Small intestine (tissue), 7 donors: ENCODE data around the gene RBM7. TPM values are rescaled to one million over a fixed set of nuclear protein-coding genes. Genes with fewer than 3 reads are reported as not detected.

Experiments
- DNase-seq, 2 donors: peaks; one replicate each; pipeline versions ENCODE4 v3.0.0 to v3.0.0-alpha.2; 2013
- FAIRE-seq: peaks from 2 replicates; lab custom pipeline; 2012; peaks lifted over from hg19 to GRCh38; lab: Jason Lieb, UNC
- H3K27ac ChIP-seq, 3 donors: one replicate each; pipeline ENCODE4 v1.5.1; 2013; ENCODE audit warnings: low read length in 2 of 3, mild to moderate bottlenecking in 2 of 3, control low read depth in 1 of 3, inconsistent platforms in 1 of 3, low read depth in 1 of 3, moderate library complexity in 1 of 3
- H3K27me3 ChIP-seq, 3 donors: one replicate each; pipeline ENCODE4 v1.6.1; 2013; ENCODE audit warnings: low read length in 3 of 3, inconsistent platforms in 1 of 3; ENCODE audit not compliant: control insufficient read depth in 3 of 3, insufficient read depth in 3 of 3
- H3K36me3 ChIP-seq, 3 donors: one replicate each; pipeline ENCODE4 v1.6.1; 2013; ENCODE audit warnings: low read length in 3 of 3, inconsistent platforms in 1 of 3, low read depth in 1 of 3, mild to moderate bottlenecking in 1 of 3, moderate library complexity in 1 of 3; ENCODE audit not compliant: control insufficient read depth in 3 of 3, insufficient read depth in 2 of 3
- H3K4me1 ChIP-seq, 3 donors: one replicate each; pipeline ENCODE4 v1.6.1; 2013; ENCODE audit warnings: low read length in 2 of 3, inconsistent platforms in 1 of 3, low read depth in 1 of 3, mild to moderate bottlenecking in 1 of 3, moderate library complexity in 1 of 3; ENCODE audit not compliant: control insufficient read depth in 3 of 3, insufficient read depth in 2 of 3
- H3K4me3 ChIP-seq, 3 donors: one replicate each; pipeline ENCODE4 v1.5.1; 2013; ENCODE audit warnings: low read length in 3 of 3, control low read depth in 1 of 3, inconsistent platforms in 1 of 3, low read depth in 1 of 3, mild to moderate bottlenecking in 1 of 3, moderate library complexity in 1 of 3
- H3K9me3 ChIP-seq, 2 donors: one replicate each; pipeline ENCODE4 v1.6.1; 2013; ENCODE audit warnings: low read depth in 1 of 2, low read length in 1 of 2; ENCODE audit not compliant: control insufficient read depth in 2 of 2, insufficient read depth in 1 of 2
- WGBS, 3 donors: extraction: QIAGEN DNeasy Blood & Tissue Kit; methylation state at CpG; one replicate each; pipeline ENCODE4 v1.1.7; 2013; 5-methylcytosine and 5-hydroxymethylcytosine counted together
- polyA plus RNA-seq, 4 donors: library from polyadenylated mRNA; stranded (reverse) in 3 of 4; unstranded in 1 of 4; fragments of 200-250 nt in 3 of 4; fragments of 120-200 nt in 1 of 4; gene quantifications; one replicate each; pipeline versions ENCODE4 v1.2.1 to v1.2.3, GENCODE V29; 2013
- donor health status: healthy with polysubstance abuse.
- donor health status: control.
- donor health status: control.
- donor health status: Bipolar disorder and iron deficiency.
- donor health status: healthy.

RBM7 gene
- polyA plus RNA-seq, 4 donors: 17.0 to 43.8 (median 21.1) TPM

DNA sequence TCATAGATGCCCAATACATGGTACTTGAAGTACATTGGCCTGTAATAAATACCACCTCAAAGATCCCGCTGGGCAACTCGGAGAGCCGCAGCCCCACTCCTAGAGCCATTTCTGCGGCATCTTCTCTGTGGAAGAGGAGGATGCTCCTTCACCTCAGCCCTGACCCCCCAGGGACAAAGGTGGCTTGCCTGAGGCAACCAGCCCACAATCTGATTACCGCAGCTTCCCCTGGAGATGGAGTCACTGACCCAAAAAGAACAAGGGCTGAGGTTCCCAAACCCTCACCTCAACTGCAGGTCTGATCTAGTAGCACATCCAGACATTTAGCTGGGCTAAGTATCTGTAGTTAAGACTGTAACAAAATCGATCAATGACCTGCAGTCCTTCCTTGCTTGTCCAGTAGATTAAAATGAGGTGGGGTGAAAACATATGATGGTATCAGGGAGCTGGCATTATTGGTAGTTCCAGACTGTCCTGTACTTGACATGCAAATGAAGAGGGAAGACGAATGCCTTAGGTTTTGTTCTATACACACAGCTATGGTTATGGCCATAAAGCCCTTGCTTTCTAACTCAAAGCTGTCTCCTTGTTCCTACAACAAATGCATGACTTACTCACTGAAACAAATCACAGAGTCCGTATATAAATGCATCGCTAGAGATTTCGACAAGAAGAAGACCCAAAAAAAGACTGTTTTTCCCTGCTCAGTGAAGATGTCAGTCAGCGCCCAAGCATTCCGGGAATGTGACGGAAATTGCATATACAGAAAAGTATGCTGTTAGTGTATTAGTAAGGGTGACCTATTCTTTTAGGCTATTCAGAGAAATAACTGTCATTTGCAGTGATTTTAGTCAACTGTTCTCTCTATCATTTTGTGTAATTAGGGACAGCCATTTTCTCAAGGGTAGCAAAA lies 33.9 kb upstream of the RBM7 start:
- FAIRE-seq: no peak
- WGBS, 3 donors: 73 to 85% (median 84%) methylated on average over 13 of the region's 13 CpGs

GRCh38 chr11:114367244-114367957 lies 33.1 kb upstream of the RBM7 start:
- no peaks in the 10 kb centered on the region for H3K9me3 ChIP-seq
- FAIRE-seq: no peak

More for the DNA sequence above, 33.9 kb upstream of the RBM7 start:
- Histone ChIP-seq H3K4me3 (no peak overlapping the region), H3K4me1 (no peaks in the 10 kb centered on the region), H3K9me3 (no peaks in the 10 kb centered on the region), H3K27ac (no peak overlapping the region), H3K27me3 (no peaks in the 10 kb centered on the region), H3K36me3 (no peaks in the 10 kb centered on the region)
- no peak for DNase-seq

DNA sequence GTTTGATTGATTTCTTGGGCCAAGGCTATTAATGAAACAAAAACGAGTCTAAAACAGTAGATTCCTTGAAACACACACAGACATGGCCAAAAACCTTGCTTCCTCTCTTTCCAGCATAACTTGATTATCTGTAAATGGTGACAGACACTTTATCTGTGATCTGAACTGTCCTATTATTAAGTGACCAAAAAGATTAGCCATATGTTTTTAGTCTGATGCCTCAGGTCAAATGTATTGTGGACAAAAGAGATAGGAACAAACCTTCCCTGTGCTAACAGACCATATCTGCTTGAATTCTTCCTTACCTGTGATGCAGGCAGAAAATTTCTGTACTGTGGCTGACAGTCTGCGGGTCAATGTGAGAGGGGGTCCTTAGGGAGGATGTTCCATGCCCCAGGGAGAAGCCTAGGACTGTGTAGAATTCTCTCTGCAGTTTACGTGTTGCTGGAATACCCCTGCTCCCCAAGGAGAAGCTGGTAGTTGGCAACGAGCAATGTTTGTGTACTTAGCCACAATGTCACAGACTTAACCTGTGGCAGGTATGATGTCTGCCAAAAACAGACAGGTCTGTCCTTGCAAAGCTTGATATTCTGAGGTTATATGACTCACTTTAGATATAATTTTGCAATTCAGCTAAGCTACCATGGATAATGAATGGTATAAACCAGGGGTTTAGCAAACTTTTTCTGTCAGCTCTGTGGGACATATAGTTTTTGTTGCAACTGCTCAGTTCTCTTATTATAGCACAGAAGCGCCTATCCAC lies 31.4 kb upstream of the RBM7 start:
- 58 to 77% (median 59%) methylated on average over 5 of the region's 5 CpGs for WGBS, 3 donors
- DNase-seq (no peak), FAIRE-seq (no peak)
- H3K36me3 ChIP-seq: no peaks in the 10 kb centered on the region
- H3K27me3 ChIP-seq: no peaks in the 10 kb centered on the region
- H3K27ac ChIP-seq: no peak overlapping the region
- no peaks in the 10 kb centered on the region for H3K9me3 ChIP-seq
- no peak overlapping the region for H3K4me3 ChIP-seq
- no peaks in the 10 kb centered on the region for H3K4me1 ChIP-seq

More at GRCh38 chr11:114367244-114367957, 33.1 kb upstream of the RBM7 start:
- DNase-seq: no peak
- no peak overlapping the region for H3K4me3 ChIP-seq
- no peaks in the 10 kb centered on the region for H3K27me3 ChIP-seq
- 65 to 68% (median 65%) methylated on average over 9 of the region's 9 CpGs for WGBS, 3 donors
- no peaks in the 10 kb centered on the region for H3K36me3 ChIP-seq
- no peak overlapping the region for H3K27ac ChIP-seq
- H3K4me1 ChIP-seq: no peaks in the 10 kb centered on the region

GRCh38 chr11:114375052-114375451 lies 25.4 kb upstream of the RBM7 start:
- no peaks in the 10 kb centered on the region for H3K4me1 ChIP-seq
- no peaks in the 10 kb centered on the region for H3K9me3 ChIP-seq
- peaks cover 0 to 7% (median 2%) of the 10 kb centered on the region in 3 donors for H3K27me3 ChIP-seq
- no peaks in the 10 kb centered on the region for H3K36me3 ChIP-seq
- FAIRE-seq: no peak
- H3K27ac ChIP-seq: no peak overlapping the region
- no peak for DNase-seq
- no peak overlapping the region for H3K4me3 ChIP-seq
- WGBS, 3 donors: 83 to 88% (median 84%) methylated on average over 3 of the region's 3 CpGs

DNA sequence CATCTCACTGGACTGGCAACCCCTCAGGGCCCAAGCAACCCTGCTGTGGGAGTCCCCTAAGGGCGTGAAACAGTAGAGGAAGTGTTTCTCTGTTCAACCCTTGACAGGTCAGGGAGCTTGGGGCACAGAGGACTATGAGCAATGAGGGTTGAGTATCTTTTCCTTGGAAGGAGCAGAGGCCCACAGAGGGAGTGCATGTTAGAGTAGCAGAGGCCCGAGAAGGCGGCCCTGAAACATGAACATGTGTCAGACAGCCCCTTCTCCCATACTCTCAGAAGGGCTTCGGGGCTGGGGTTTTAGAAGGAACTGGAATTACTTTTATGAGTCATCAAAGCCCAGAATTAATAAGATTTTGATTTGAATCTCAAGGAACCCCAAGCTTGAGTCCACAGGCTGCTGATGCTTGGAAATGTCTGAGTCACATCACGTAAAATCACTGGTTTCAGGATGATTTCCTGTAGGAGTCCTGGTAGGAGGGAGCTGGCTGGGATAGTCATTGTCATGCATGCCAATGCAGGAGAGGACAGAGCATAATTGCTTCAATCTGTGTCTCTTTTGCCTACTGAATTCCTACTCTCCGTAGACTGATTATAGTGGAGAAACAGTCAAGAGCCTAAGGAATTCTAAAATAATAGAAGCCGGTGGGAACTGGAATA lies 22.7 kb upstream of the RBM7 start:
- WGBS, 3 donors: 77 to 83% (median 83%) methylated on average over 7 of the region's 7 CpGs
- H3K27me3 ChIP-seq: peaks cover 0 to 7% (median 5%) of the 10 kb centered on the region in 3 donors
- DNase-seq (no peak), FAIRE-seq (no peak)
- no peak overlapping the region for H3K4me3 ChIP-seq
- H3K4me1 ChIP-seq: no peaks in the 10 kb centered on the region
- H3K9me3 ChIP-seq: no peaks in the 10 kb centered on the region
- H3K27ac ChIP-seq: no peak overlapping the region
- H3K36me3 ChIP-seq: no peaks in the 10 kb centered on the region

- 81 to 90% (median 87%) methylated on average over 5 of the region's 5 CpGs for WGBS, 3 donors
- FAIRE-seq: no peak
- H3K27me3 ChIP-seq: peaks cover 0 to 5% (median 4%) of the 10 kb centered on the region in 3 donors
- no peak overlapping the region for H3K27ac ChIP-seq
- no peak for DNase-seq
- no peak overlapping the region for H3K4me3 ChIP-seq
- H3K4me1 ChIP-seq: no peaks in the 10 kb centered on the region
- no peaks in the 10 kb centered on the region for H3K9me3 ChIP-seq
- H3K36me3 ChIP-seq: no peaks in the 10 kb centered on the region
Observed at GRCh38 chr11:114379394-114380069, 20.9 kb upstream of the RBM7 start.

- H3K9me3 ChIP-seq: no peaks in the 10 kb centered on the region
- DNase-seq: no peak
- peaks cover 0 to 5% (median under 1%) of the 10 kb centered on the region in 3 donors for H3K27me3 ChIP-seq
- no peak overlapping the region for H3K4me3 ChIP-seq
- no peak for FAIRE-seq
- H3K4me1 ChIP-seq: no peaks in the 10 kb centered on the region
- no peaks in the 10 kb centered on the region for H3K36me3 ChIP-seq
- 71 to 98% (median 98%) methylated on average over 3 of the region's 3 CpGs for WGBS, 3 donors
- no peak overlapping the region for H3K27ac ChIP-seq
Observed at GRCh38 chr11:114382509-114382908, 18.0 kb upstream of the RBM7 start.
